CD4-positive, alpha-beta T cell treated with Interleukin-15 for 4 hours (primary cell): ENCODE data around the gene OS9.
A peak's percentile ranks its signal among the peaks of the same experiment; 100 is the strongest.

Source experiments
- DNase-seq: peaks from one replicate; pipeline ENCODE4 v3.0.0-alpha.2; 2020; ENCODE audit warnings: low spot score

The OS9 gene

DNA sequence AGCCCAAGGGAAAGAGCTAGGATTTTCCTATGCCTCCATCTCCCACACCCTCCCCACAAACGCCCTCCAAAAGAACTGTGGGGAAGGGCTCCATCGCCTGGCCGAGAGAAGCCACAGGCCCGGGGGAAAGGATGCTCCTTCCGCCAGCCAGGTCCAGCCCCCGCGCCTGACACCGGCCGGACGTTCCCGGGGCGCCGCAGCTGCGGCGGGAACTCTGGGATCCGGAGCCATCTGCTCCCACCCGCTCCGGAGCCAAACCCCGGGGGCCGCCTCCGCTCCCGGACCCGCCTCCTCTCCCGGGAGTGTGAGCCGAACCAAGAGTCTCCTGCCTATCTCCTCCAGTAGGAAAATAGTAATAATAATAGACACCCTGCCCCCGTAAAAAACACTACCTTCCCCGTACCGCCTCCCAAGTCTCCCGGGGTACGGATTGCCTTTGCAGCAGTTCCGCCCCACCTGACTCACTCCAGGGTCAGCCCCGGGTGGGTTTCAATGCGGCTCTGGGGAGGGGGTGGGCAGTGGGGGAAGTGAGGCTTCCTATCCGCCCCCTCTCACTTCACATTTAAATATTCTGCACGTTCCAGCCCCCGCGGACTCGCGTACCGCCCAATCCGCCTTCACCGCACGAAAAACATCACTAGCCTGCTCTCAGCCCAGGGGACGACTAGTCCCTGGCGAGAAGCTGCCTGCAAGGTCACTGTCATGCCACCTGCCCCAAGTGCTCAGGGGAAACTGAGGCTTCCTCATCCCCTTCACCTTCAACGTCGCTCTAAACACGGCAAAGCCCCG, 42.2 kb downstream of the OS9 start:
- no peak for DNase-seq

DNA sequence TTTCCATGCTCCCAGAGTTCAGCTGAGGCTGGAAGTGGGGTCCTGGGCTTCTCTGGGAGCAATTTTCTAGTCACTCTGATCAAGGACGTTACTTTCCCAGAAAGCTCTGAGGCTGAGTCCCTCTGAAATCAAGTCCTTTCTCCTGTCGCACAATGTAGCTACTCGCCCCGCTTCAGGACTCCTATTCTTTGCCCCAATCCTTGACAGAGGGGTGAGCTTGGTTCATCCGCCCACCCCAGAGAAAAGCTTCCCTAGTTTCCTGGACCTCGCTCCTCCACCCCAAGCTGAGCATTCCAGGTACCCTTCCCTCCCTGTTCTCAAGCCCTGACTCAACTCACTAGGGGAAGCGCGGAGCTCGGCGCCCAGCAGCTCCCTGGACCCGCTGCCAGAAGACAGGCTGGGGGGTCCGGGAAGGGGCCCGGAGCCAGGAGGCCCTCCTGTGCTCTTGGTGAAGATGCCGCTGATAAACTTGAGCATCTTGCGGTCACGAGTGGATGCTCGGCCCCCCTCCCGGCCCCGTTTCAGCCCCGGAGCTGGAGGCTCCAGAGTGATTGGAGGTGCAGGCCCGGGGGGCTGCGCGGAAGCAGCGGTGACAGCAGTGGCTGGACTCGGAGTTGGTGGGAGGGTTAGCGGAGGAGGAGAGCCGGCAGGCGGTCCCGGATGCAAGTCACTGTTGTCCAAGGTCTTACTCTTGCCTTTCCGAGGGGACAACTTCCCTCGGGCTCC, 43.0 kb downstream of the OS9 start:
- DNase-seq: no peak

DNA sequence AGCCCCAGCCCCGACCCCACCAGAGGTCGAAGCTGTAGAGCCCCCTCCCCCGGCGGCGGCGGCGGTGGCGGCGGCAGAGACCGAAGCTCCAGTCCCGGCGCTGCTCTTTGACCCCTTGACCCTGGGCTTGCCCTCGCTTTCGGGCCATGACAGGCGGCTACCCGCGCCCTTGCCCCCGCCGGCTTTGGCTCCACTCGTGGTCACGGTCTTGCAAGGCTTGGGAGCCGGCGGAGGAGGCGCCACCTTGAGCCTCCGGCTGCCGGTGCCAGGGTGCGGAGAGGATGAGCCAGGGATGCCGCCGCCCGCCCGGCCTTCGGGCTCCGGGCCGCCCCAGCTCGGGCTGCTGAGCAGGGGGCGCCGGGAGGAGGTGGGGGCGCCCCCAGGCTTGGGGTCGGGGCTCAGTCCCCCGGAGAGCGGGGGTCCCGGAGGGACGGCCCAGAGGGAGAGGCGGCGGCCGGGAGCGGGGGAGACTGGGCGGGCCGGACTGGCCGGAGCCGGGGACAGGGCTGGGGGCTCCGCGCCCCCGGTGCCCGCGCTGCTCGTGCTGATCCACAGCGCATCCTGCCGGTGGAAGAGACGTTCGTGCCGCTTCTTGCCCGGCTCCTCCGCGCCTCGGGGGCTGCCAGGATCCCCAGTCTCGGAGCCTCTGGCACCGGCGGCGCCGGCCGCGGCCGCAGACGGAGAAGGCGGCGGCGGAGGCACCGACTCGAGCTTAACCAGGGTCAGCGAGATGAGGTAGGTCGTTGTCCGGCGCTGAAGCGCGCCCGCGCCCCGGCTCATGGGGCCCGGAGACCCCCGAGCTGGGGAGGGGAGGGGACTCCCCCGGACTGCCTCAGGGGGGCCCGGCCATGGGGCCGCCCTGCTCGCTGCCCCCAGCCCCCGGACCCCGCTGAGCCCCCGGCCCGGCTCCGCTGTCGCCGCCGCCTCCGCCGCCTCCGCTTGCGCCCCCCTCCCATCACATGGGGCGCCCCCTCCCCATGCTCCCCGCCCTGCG, 43.8 kb downstream of the OS9 start:
- no peak for DNase-seq

DNA sequence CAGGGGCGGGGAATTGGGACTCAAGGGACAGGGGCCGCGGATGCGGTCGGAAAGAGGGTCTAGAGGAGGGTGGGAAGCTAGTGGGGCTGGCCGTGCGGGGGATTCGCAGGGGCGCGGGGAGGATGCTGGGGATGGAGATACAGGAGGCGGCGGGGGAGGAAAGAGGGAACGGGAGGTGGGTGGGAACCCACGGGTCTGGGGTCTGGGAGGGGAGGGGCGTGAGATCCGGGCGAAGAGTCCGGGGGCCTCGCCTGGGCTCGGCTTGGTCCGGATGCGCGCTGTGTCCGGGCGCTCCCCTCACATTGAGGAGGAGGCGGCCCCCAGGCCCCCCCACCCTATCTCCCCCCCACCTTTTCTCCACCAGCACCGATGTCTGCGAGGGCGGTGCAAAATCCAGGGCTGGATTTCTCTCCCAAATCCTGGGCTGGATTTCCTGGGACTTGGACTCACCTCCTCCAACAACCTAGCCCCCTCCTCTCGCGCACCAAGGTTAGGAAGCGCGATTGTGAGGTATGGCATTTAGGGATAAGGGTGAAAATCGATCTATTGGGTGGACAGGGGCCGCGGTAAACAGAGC, 44.8 kb downstream of the OS9 start, which contains the start of gene AGAP2:
TSS of gene AGAP2 (minus strand) at position 82 of the 577 bp plus-strand sequence. CDS start 496 bp downstream, outside the sequence.
- DNase-seq: no peak

DNA sequence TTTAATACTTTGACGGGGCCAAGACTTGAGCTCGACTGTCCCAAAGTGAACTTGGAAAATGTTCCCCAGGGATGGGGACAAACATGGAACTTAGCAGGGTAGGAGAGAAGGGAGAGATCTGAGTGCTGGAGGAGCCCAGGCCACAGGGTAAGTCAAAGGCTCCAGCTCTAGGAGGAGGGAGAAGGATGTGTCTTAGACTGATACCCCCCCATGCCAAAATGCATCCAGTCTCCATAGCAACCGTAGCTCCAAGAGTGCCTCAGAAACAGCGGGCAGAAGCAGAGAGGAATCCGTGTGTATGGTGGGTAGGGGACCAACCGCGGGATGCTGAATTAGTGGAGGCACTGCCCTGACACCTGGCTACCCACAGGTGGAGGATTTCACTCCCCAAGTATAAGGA, 45.5 kb downstream of the OS9 start:
- no peak for DNase-seq

DNA sequence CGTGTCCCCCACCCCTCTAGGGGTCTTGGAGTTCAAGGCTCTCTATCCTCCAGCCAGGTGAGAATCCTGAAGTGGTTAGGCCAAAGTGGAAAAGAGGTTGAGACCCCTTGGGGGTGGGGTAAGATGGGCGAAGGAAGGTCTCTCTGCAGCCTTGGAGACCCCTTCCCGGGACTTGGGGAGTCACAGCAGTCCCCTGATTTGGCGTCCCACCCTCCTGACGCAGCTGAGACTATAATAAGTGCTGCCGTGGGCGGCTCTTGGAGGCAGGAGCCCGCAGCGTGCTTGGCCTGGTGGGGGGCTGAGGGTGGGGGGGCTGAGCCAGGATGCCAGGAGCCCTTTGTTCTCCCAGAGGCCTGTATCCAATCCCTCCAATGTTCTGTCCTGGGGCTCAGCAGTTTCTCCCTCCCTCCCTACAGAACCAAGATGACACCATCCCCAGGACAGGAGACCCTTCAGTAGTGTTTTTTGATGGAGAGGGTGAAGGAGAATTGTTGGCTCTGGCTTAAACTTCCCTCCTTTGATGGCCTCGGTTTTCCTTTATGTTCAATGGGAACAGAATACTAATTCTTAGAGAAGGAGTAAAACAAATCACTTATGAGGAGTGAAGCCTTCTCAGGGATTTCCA, 46.1 kb downstream of the OS9 start:
- no peak for DNase-seq

DNA sequence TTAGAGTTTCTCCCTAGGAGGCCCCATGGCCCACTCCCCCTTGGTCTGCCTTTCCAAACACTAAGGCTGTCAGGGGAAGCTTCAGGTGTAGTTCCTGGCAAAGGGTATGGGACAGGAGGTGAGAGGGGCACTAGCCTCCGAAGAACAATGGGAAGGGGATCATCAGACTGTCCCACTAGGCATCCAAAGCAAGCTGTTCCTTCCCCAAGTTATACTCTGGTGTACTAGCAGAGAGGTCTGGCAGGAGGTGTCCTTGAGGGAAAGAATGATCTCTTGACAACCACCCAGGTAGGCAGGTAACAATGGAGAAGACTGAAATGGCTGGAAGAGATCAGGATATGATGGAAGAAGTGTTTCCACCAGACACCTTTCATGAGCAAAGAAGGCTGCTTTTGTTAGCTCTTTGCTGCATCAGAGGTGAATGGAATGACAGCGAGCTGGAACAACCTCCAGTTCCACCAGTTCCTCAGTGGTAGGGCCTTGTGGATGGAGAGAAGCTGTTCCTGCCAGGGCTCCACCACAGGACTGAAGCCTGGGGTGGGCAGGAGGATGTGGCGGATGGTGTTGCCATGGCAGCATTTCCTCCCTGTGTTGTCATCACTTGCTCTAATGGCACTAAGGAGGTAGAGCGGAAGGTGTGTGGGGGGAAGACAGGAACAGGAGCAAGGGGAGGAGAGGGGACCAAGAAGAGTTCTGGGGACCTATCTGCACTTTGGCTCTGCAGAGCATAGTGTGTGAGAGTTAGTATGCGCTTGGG, 46.9 kb downstream of the OS9 start:
- peak; percentile 82 for DNase-seq

DNA sequence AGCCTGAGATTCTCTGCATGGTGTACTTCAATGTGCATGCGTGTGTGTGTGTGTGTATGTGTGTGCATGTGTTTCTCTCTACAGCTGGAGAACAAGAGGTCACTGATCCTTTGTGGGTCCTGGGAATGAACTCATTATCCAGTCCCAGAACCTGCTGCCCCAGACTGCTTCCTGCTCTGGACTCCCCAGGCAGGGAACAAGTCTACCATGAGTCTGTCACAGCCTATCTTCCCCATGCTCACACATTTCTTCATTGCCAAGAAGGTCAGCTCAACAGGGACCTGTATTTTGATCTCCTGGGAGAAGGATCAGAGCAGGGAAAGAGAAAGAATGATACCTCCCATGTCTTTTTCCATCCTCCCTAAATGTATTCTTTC, 47.5 kb downstream of the OS9 start:
- no peak for DNase-seq

DNA sequence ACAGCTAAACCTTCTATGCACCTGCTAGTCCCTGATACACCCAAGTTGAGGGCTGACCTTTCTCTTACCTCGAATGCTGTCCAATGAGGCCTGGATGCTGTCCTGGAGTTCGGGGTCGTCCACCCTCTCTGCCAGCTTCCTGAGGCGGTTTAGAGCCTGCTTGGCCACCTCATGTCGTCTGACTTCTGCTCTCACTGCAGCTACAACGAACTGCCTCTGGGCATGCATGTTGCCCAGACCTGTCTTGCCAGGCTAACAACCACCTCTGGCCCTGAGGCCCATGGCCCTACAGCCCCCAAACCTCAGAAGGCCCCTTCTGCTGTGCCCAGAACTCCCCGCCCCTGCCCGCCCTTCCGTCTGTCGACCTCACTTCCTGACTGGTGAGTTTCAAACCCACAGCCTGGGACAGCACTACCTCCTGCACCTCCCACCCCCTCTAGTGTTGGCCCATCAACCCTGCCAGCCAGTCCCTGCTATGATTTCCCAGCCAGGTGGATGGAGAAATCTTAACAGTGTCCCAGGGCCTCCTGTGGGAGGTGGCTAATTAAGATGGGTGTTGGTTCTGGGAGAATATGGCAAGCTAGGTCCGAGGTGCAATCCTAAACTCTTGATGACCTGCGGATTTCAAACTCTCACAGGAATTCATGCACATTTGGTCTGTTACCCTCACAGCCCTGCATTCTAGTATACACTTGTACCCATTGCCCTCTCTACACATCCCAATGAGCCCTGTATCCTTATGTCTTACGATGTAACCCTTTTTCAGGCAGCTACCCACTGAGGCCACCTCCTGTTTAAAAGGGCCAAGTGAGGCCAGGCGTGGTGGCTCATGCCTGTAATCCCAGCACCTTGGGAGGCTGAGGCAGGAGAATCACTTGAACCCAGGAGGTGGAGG, 48.2 kb downstream of the OS9 start:
- DNase-seq: peak; percentile 85

DNA sequence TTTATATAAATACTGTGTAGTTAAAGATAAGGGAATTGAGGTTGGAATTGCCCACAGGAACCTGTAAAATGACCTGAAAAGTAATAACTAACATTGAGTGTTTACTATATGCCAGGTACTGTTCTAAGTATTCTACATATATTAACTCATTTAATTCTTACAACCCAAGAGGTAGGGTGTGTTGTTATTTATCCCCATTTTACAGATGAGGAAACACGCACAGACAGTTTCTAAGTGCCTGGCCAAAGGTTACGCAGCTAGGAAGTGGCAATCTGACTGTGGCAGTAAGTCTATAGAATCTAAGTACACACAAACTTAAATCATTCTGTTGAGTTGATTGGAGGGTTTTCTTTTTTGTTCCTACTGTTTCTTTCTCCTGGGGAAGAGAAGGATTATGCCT, 49.8 kb downstream of the OS9 start:
- no peak for DNase-seq

DNA sequence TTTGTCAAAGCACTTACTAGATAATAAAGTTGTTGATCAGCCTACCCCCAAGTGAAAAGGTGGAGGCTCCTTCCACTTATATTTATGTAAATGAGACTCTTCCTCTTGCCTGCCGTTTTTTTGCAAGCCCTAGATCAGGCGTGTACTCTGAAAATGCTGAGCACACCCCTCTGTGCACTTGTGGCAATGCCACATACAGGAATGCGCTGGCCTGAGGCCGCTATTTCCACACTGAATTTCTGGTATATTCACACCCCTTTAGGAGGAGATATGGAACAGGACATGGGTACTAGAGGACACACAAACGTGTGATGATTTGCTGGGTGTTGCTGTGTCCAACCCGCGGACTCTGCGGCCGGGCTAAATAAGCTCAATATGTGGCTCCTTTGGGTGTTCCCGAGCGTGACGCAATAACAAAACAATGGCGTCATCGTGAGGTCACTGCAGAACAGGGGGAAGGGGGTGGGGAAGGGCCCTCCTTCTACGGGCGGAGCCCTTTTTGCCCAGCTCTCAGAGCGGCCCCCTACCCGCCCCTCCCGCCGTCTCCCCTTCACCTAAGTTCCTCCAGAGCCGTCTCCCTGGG, 50.4 kb downstream of the OS9 start:
- DNase-seq: no peak

DNA sequence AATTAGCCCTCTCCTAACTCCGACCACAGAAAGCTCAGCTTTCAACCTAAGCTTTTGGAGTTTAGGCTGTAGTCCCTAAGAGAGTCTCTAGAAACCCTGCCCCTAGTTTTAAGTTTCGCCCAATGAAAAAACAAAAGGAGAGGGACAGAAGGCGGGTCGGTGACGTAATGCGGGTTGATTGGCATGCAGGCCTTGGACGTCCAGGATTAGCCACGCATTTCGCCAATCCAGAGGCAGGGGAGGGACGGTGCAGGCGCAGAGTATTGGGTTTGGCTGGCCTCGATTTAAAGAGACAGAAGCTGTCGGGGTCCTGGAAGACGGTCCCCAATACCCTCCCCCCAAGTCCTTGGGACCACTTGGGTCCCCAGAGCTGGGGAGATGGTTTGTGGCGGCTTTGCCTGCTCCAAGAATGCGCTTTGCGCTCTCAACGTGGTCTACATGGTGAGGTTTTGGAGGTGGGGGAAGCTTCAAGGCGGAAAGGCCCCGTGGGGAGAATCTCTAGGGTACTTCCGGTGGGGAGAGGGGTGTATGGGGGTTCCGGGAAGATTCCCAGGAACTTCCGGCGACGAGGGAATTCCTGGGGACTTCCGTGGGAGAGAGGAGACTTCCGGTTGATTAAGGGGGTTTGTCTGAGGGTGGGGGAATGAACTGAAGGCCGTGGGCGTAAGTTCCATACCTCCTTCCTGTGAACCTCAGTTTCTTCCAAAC, 51.0 kb downstream of the OS9 start, which contains the start of gene TSPAN31:
TSS of gene TSPAN31 (plus strand) at position 263 of the 708 bp plus-strand sequence. CDS start at position 379, 116 bp downstream.
- peak; percentile 95 for DNase-seq

DNA sequence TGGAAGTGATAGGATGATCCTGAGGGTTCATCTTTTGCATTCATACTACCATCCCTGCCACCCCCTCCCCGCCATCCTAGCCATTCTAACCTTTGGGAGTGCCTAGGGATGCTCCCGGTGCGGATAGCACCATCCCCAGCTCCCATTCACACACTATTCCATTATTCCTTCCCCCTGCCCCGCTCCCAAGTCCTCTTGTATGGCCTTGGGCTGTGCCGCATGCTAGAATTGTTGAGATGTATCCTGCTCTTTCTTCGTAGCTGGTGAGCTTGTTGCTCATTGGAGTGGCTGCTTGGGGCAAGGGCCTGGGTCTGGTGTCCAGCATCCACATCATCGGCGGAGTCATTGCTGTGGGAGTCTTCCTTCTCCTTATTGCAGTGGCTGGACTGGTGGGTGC, 51.6 kb downstream of the OS9 start:
- no peak for DNase-seq

DNA sequence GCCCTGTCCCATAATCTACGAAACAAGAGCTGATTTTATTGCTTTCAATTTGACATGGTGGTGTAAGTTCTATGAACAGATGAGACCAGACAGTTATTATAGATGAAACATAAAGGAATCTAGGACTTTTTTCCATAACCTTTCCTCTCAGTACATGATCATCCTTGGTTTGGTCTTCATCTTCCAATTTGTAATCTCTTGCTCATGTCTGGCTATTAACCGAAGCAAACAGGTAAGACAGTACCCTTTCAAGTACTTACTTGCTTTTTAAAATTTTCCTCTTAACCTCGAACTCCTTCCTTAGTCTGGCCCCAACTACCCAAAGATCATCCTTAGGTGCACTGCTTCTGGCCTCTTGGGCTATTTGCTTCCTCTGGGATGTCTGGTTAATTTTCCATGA, 52.1 kb downstream of the OS9 start:
- DNase-seq: no peak

DNA sequence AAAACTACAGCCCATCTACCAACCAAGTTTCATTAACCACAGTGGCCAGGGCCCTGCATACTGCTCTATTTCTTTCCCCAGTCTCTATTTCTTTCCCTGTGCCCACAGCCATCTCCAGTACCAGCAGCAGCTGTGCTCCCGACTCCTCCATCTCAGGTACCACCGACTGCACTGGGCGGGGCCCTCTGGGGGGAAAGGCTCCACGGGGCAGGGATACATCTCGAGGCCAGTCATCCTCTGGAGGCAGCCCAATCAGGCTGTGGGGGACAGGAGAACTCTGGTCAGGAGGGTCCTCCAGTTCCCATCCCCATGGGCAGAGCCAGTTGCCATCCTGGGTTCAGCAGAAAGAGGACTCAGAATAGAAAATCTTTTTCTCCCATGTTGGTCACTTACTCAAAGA, 55.1 kb downstream of the OS9 start:
- DNase-seq: no peak

DNA sequence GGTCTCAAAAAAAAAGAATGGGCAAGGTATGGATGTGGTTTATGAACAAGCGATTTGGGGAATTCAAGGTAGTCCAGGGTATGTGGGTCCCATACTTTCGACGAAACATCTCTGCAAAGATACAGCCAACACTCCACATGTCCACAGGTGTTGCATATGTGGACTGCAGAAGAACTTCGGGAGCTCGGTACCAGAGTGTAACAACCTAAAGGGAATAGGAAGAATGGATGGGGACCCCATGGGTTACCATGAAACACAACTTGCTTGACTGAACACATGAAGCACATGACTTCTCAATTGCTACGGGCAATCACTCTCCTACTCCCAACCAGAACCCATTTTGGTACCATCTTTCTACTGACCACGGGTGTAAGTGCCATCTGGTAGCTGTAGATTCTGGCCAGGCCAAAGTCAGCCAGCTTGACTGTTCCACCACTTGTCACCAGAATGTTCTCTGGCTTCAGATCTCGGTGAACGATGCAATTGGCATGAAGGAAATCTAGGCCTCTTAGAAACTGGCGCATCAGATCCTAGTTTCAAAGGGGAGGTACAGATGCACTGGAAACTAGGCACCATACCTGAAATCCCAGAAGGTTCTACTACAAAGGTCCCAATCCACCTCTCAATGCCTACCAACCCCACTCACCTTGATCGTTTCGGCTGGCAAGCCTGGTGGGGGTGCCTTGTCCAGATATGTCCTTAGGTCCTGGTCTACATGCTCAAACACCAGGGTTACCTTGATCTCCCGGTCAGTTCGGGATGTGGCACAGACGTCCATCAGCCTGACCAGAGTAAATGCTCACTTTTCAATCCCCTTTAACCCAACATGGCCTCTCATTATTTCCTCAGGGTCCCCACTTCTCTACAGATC, 56.9 kb downstream of the OS9 start:
- DNase-seq: no peak

DNA sequence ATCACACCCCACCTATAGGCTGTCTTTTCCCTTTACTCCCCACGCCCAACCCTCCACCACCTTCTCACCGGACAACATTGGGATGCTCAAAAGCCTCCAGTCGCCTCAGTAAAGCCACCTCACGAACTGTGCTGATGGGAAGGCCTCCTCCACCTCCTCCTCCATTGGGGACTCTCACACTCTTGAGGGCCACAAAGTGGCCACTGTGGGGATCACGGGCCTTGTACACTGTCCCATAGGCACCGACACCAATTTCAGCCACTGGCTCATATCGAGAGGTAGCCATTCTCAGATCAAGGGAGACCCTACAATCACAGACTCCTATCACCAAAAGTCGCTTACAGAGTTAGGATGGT, 57.5 kb downstream of the OS9 start:
- DNase-seq: no peak
